ENCODE data around the gene SAFB.
"Not testable (repeated sequence)": the region's sequence is repeated elsewhere in the genome, so short reads cannot be mapped to it uniquely, and the experiment has no call there.

SAFB gene

GRCh38 chr19:5595745-5596144 is 27.1 kb upstream of the SAFB start:
- no peak for DNase-seq

GRCh38 chr19:5600797-5601196 is 22.1 kb upstream of the SAFB start:
- no peak for DNase-seq

GRCh38 chr19:5603626-5604025 is 19.3 kb upstream of the SAFB start:
- no peak for DNase-seq

- DNase-seq = no peak
Observed at GRCh38 chr19:5605362-5605761, 17.5 kb upstream of the SAFB start.

- no peak for DNase-seq
Observed at GRCh38 chr19:5607318-5608275, 15.3 kb upstream of the SAFB start.

GRCh38 chr19:5608291-5608690 is 14.6 kb upstream of the SAFB start:
- no peak for DNase-seq

- DNase-seq = not testable (repeated sequence)
Observed at GRCh38 chr19:5608766-5609165, 14.1 kb upstream of the SAFB start.

- DNase-seq = no peak
Observed at GRCh38 chr19:5609881-5610448, 12.9 kb upstream of the SAFB start.

GRCh38 chr19:5612891-5613865 is 9.7 kb upstream of the SAFB start:
- DNase-seq = no peak

- DNase-seq = no peak
Observed at GRCh38 chr19:5615756-5616327, 7.0 kb upstream of the SAFB start.

- DNase-seq = no peak
Observed at GRCh38 chr19:5617080-5617479, 5.8 kb upstream of the SAFB start.

- DNase-seq = no peak
Observed at GRCh38 chr19:5618591-5618990, 4.3 kb upstream of the SAFB start.

- DNase-seq = no peak
Observed at GRCh38 chr19:5619946-5620345, 2.9 kb upstream of the SAFB start.

GRCh38 chr19:5621311-5621944 is 1.5 kb upstream of the SAFB start:
- DNase-seq = no peak

- DNase-seq = no peak
Observed at GRCh38 chr19:5621945-5622464, 878 bp upstream of the SAFB start.

GRCh38 chr19:5623397-5624017 is 624 bp downstream of the SAFB start:
- DNase-seq = no peak

GRCh38 chr19:5624018-5624663 is 1.3 kb downstream of the SAFB start:
- no peak for DNase-seq

- DNase-seq = no peak
Observed at GRCh38 chr19:5624741-5625278, 1.9 kb downstream of the SAFB start.

GRCh38 chr19:5625641-5626040 is 2.8 kb downstream of the SAFB start:
- no peak for DNase-seq

- no peak for DNase-seq
Observed at GRCh38 chr19:5627395-5627904, 4.6 kb downstream of the SAFB start.

- no peak for DNase-seq
Observed at GRCh38 chr19:5628461-5628860, 5.6 kb downstream of the SAFB start.

Measured in 8988T (cell line).